Hindlimb muscle (tissue), 1 donor: Measurements from ENCODE around the gene SCAF8. TPM values are rescaled to one million over a fixed set of nuclear protein-coding genes. Genes with fewer than 3 reads are reported as not detected.
"Not testable (repeated sequence)": the region's sequence is repeated elsewhere in the genome, so short reads cannot be mapped to it uniquely, and the experiment has no call there.

ENCODE experiments used
- DNase-seq: peaks from one replicate; pipeline ENCODE4 v3.0.0-alpha.2; 2013
- polyA plus RNA-seq: library from polyadenylated mRNA; unstranded; fragments of 120-200 nt; gene quantifications from one replicate; pipeline ENCODE4 v1.2.1, GENCODE V29; 2013; ENCODE audit not compliant: insufficient read length

Gene SCAF8, protein sequence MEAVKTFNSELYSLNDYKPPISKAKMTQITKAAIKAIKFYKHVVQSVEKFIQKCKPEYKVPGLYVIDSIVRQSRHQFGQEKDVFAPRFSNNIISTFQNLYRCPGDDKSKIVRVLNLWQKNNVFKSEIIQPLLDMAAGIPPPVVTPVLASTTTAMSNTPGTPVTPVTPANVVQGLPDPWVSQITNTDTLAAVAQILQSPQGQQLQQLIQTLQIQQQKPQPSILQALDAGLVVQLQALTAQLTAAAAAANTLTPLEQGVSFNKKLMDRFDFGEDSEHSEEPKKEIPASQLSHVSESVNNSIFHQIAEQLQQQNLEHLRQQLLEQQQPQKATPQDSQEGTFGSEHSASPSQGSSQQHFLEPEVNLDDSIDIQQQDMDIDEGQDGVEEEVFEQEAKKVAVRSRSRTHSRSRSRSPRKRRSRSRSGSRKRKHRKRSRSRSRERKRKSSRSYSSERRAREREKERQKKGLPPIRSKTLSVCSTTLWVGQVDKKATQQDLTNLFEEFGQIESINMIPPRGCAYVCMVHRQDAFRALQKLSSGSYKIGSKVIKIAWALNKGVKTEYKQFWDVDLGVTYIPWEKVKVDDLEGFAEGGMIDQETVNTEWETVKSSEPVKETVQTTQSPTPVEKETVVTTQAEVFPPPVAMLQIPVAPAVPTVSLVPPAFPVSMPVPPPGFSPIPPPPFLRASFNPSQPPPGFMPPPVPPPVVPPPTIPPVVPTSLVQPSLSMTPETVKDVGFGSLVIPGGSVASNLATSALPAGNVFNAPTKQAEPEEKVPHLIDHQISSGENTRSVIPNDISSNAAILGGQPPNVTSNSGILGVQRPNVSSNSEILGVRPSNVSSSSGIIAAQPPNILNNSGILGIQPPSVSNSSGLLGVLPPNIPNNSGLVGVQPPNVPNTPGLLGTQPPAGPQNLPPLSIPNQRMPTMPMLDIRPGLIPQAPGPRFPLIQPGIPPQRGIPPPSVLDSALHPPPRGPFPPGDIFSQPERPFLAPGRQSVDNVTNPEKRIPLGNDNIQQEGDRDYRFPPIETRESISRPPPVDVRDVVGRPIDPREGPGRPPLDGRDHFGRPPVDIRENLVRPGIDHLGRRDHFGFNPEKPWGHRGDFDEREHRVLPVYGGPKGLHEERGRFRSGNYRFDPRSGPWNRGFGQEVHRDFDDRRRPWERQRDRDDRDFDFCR (N-terminal part only)
- 36.5 TPM for polyA plus RNA-seq

DNA sequence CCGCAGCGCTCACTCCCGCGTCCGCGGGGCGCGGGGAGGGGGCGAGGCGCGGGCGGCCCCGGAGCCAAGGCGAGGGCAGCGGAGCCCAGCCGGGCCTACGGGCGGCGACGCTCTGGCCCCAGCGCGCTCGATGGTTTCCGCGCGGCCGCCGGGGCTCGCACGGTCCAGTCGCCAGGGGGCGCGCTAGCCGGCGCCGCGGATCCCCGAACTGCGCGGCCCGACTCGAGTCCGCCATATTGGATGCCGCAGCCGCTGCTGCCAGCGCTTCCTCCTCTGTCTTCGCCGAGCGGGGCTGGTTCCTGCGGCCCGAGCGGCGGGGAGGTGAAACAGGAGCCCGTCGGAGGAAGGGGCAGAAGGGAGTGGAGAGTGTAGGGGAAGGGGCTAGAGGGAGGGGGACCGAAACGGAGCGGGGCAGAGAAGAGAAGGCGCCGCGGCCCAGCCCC is at the start of gene SCAF8:
SCAF8 (plus strand) TSS at position 234 of the 443 bp plus-strand sequence. CDS start 485 bp downstream, outside the sequence.
- DNase-seq = peak; percentile 93

DNA sequence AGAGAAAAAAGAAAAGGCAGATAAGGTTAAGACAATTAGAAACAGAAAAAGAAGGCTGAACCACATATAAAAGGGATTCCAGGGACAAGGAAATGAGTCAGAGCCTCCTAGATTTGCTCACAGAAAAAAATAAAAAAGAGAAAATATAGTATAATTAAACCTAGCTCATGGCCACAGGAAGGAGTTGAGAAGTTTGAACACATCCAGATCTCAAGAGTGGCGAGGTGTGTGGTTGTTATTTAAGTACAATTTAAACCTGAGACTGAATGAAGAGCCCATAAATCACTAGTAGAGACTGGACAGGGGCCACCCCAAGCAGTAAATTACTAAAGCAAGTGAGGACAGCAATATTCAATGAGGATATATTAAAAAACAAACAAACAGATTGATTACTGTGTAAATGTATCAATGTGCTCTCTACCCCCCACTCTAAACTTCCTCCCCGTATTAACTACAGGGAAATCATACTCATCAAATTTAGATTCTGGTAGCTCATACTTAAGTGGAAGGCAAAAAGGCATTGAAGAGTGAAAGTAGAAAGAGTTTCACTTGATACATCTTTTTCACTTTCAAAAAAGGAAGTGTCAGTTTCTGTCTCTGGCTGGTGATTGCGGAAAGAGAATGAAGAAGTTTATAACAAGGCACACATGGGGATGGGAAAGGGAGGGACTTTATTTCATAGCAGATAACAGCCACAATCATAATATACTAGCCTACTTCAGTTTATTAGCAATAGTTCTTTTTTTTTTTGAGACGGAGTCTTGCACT is 49.3 kb upstream of the SCAF8 start:
- DNase-seq = no peak

DNA sequence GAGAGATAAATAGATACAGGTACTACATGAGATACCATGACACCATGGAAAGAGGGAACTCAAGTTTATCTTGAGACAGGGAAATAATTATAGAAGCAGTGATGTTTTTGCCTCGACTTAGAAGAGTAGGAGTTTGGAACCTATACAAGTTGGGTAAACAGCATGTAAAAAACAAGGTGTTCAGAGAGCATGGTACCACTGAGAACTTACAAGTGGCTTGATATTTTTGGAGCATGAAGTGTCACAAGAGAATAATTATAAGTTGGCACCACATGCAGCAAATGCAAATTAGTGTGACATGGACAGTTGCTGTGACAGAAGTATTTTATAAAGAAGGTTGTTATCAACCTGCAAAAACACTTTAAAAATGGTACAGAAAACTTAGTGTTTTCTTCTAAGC is 47.1 kb upstream of the SCAF8 start:
- no peak for DNase-seq

DNA sequence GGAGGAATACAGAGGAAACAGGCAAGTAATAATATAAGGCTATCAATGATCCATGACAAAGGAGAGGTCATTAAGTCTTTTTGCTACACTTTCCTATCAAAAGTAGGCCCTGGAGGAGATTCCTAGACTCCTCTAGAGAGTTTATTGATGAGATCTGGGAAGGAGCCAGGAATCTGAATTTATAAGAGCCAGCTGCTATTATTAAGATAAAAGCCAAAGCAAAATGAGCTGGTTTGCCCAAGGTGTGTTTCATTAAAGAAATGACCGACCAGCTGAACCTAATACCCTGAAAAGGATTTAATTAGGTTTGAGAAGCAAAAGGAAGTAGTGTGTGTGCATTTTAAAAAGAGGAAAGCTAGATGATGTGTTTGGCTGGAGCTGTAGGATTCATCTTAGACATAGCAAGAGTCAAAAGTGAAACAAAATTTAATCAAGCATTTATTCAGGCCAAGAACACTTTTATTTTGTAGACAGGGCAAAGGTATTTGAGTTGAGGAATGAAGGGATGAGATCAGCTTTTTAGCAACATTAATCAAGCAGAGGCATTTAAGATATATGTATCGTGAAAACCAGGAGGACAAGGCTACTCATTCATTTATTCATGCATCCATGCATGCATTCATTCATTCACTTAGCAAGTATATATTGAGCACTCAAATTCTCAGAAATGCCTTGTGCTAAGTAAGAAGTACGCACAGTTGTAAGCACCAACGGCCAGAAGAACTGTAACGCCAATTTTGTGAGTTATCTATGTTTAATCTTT is 43.5 kb upstream of the SCAF8 start:
- no peak for DNase-seq

DNA sequence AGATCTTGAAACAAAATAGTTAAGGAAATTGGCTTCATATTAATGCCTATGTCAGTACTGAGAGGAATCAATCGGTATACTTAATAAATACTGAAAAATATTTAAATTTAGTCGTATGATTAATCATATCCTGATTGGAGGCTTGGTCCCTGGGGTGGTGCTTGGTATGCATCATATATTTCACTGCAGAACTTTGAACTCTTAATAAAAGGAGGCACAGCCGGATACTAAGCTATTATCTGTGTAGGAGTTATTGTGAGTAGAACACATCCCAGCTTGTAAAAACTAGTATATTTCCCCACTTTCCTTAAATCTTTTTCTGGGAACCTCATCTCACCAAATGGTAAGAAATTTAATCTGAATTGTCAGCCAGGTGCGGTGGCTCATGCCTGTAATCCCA is 42.4 kb upstream of the SCAF8 start:
- no peak for DNase-seq

DNA sequence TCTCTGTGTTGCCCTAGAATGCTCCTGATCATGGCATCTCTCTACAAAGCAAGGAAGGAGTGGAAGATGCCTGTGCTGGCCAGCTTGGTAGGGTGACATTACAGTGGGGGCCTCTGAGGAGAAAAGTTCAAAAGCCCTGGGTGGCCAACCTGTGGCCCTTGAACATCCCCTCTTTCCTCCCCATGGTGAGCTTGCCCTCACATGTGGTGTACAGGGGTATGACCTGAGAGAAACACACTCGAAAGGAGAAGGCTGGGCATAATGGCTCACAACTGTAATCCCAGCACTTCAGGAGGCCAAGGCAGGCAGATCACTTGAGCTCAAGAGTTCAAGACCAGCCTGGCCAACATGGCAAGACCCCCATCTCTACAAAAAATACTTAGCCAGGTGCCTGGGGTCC is 36.6 kb upstream of the SCAF8 start:
- DNase-seq = no peak

DNA sequence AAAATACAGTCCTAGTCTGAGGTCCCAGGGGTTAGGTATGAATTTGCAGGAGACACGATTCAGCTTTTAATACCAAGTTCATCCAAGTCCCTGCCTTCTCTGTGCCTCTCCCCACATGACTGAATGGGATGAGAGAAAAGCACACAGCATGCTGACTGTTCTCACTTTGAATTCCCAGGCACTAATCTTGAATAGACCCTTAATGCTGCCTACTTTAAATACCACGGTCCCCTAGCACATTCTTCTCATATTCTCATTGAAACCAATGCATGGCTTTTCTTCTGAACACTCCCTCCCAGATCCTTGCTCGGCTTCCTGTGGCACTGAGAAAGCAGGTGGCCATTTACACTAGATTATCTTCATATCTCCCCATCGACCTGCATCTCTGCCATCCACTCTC is 30.1 kb upstream of the SCAF8 start:
- no peak for DNase-seq

DNA sequence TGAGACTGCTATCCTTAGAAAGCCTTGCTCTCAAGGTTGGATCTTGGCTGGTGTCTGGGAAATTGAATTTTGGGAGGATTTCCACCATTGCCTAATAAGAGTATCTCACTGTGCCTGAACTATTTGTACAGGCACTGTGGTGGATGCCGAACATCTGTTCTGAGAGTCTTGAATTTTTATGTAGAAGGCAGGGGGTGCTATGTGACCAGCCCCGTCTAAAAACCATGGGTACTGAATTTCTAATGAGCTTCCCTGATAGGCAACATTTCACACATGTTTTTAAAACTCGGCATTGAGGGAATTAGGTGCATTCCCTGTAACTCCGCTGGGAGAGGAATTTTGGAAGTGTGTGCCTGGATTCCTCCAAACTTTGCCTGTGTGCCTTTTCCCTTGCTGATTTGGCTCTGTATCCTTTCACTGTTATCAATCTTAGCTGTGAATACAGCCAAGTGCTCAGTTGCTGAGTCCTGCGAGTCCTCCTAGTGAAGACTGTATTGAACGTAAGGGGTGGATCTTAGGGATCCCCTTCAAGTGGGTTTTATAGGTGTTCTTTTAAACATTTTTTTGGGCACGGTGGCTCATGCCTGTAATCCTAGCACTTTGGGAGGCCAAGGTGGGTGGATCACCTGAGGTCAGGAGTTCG is 27.6 kb upstream of the SCAF8 start:
- no peak for DNase-seq

DNA sequence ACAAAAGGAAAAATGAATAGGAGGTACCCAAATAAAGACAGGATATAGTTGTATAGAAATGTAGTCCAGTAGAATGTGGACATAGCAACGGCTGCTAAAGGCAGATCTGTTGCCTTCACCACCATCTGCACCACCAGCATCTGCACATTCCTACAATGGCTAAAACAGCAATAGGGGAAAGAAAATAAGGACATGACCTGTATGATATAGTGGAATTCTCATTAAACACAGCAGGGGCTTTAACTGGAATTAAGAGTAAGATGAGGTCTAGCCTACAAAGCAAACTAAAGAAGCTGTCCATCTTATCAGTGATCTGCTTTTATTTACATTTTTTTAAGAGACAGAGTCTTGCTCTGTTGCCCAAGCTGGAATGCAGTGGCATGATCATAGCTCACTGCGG is 26.8 kb upstream of the SCAF8 start:
- DNase-seq = no peak

DNA sequence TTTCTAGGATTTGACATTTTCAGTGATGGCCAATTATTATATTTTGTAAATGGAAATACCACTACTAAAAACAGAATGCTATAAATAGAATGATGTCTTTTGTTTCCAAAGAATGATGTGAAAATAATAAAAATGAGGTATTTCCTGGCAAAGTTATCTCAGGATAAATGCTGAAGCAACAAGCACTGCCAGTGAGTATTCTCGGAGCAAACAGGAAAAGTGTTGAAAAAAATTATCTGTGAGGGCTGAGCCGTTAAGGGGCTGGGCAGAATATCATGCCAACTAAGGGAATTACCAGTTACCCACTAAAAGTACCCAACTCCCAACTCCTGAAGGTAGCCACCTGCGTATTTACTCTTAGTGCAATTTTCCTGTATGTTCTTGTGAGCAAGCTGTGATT is 23.6 kb upstream of the SCAF8 start:
- DNase-seq = no peak

DNA sequence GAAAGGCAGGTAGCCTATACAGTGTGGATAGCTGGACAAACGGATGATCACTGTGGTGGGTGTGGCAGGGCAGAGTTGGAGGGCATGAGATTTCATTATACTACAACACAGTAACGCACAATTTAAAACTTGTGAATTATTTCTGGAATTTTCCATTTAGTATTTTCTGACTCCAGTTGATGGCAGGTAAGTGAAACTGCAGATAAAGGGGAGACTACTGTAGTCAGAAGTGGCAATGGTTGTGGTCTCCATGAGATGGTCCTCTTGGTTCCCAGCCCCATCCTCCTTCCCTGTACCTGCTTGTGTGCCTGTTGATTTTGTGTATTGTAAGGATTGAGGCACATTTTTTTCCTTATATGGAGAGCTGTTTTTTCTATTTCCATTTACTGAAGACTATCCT is 22.5 kb upstream of the SCAF8 start:
- no peak for DNase-seq

DNA sequence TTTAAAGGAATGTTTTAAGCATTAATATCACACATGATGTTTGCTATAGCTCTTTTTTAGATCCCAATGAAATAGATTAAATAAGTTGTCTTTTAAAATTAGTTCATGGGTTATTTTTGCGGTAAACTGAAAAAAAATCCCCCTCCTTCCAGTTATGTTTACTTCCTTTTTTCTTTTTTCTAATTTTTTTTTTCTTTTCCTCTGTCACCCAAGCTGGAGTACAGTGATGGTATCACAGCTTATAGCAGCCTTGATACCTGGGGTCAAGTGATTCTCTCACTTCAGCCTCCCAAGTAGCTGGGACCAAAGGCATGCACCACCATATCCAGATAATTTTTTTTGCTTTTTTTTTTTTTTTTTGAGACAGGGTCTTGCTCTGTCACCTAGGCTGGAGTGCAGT is 17.8 kb upstream of the SCAF8 start:
- no peak for DNase-seq

DNA sequence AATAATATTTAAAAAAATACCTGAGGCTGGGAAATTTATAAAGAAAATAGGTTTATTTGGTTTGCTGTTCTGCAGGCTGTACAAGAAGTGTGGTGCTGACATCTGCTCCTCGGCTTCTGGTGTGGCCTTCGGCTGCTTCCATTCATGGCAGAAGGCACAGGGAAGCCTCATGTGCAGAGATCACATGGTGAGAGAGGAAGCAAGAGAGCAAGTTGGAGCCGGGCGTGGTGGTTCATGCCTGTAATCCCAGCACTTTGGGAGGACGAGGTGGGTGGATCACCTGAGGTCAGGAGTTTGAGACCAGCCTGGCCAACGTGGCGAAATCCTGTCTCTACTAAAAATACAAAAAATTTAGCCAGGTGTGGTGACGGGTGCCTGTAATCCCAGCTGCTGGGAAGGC is 16.9 kb upstream of the SCAF8 start:
- not testable (repeated sequence) for DNase-seq

DNA sequence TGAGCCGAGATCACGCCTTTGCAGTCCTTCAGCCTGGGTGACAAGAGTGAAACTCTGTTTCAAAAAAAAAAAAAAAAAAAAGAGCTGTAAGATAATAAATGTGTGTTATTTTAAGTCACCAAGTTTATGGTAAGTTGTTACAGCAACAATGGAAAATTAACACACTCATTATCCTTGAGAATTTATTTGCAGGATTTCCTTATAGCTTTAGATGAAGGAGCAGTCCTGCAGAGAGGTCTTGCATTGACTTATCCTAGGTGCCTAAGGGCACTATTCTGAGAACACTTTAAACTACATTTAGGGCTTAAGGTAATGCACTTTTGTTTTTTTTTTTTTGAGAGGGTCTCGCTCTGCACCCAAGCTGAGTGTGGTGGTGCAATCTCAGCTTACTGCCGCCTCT is 13.8 kb upstream of the SCAF8 start:
- no peak for DNase-seq

DNA sequence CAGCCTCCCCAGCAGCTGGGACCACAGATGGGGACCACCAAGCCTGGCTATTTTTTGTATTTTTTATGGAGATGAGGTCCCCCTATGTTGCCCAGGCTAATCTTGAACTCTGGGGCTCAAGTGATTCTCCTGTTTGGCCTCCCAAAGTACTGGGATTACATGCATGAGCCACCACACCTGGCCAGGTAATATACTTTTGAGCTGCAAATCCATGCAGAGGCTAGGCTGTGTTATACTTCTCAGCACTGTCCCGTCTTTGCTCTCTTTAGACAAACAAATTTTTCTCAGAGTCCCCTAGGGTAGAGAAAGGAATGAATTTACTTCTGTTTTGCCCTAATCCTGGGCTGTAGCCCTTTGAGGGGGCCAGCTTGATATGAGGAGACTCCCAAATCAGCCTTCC is 13.4 kb upstream of the SCAF8 start:
- DNase-seq = no peak

DNA sequence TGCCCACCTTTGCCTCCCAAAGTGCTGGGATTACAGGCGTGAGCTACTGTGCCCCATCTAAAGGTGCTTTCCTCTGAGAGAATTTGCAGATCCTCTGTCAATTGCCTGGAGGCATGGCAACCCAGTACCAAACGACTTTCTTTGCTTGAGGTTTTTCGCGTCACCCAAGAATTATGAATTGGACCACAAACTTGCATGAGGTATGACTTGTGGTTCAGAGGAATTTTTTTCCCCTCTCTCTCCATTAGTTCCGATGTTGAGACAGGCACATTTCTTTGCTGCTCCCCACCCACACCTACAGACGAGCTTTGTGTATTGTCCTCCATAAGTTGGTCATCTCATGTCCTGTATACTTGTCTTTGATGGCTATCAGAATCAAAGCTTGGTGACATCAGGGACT is 11.8 kb upstream of the SCAF8 start:
- no peak for DNase-seq

DNA sequence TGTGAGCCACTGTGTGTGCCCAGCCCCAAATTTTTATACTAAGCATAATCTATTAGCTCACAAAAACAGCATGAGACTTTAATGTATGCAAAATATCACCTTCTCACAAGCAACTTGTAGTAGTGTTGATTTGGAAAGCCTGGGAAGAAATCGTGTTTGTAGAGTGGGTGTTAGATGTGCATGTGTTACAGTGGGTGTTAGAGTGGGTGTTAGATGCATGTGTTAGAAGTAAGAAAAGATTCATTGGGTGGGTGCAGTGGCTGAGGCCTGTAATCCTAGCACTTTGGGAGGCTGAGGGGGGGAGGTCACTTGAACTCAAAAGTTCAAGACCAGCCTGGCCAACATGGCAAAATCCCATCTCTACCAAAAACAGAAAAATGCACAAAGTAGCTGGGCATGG is 6.3 kb upstream of the SCAF8 start:
- DNase-seq = no peak

DNA sequence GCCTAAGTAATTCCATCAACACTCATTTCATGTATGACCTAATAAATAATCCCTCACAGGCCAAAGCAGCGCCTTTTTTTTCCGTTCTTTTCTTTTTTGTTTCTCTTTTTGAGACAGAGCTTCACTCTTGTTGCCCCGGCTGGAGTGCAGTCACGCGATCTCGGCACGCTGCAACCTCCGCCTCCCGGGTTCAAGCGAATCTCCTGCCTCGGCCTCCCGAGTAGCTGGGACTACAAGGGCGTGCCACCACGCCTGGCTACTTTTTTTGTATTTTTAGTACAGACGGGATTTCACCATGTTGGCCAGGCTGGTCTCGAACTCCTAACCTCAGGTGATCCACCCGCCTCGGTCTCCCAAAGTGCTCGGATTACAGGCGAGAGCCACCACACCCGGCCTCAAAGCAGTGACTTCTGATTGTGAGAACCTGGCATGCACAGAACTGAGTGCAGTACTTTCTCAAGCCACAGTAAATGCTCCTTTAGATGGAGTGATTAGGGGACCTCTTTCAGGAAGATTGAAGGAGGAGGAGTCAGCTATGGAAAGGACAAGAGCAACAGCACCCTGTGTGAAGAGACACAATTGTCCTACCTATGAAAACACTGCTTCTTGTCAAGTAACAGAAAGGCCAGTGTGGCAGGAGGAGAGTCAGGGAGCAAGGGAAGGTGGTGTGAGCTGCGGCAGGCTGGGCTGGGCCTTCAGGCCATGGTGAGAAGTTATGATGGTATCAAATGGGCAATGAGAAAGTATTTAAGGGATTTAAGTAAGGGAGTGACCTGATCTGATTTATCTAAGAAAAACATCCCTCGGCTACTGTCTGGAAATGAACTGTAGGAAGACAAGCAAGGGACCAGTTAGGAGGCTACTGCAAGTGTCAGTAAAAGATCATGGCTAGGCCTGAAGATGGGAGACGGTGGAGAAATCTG is 1.7 kb upstream of the SCAF8 start:
- DNase-seq = no peak

DNA sequence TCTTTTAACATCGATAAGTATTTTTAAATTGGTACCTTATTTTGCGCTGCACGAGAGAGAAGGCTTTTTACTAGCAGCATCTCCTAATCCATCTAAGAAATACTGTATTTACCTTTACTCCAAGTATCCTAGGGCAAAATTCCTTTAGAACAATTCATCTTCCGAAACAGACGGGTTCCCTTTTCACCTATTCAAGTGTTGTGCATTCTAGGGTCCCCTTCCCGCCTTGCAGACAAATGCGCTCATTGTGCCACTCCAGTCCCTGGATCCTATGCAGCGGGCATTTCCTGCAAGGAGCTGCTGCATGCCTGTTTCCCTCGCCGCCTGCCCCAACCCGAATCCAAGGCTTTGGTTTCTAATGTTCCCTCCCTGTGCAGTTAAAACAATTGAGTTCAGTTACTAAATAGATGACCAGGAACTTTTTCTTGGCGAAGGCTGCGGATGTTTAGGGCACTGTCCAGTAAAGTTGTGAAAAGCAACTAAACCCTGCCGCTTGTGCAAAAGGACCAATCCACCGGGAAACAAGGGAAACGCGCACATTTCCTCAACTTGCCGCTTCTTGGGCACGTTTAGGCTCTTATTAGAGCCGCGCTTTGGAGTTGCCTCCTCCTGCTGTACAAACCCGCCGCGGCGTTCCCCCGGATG is 556 bp upstream of the SCAF8 start:
- no peak for DNase-seq
